Right ventricle myocardium inferior (tissue), 1 donor: Measurements from ENCODE around the gene SUSD5. TPM values are rescaled to one million over a fixed set of nuclear protein-coding genes. Genes with fewer than 3 reads are reported as not detected.

Source experiments
- total RNA-seq: library from RNA; stranded (reverse); fragmentation: NEBNext Ultra II Directional; extraction: Animal tissue kit (Norgen Biotek cat#: 25700); gene quantifications from one replicate; pipeline ENCODE4 v1.2.1, GENCODE V29; 2021
- donor health status: DM: no; HTN: yes; CAD: no; lungs with severe emphysema.

Gene SUSD5
- total RNA-seq, 1 donor from 2014 or later = 2.8 TPM

Other genes starting within 250 kb of the SUSD5 start
- 19.6 TPM for gene GLB1, start 121.7 kb downstream of the SUSD5 start, total RNA-seq
- gene TMPPE, start 121.7 kb downstream of the SUSD5 start, total RNA-seq = 3.2 TPM
- gene CRTAP, start 104.8 kb downstream of the SUSD5 start, total RNA-seq = 93.4 TPM
- 1.6 TPM for gene FBXL2, start 58.6 kb upstream of the SUSD5 start, total RNA-seq
- gene UBP1, start 221.6 kb upstream of the SUSD5 start, total RNA-seq = 42.3 TPM